DMS114 treated with DMSO at 0.1 percent for 48 hours (cell line): Measurements from ENCODE around the gene KCNN2.
A peak's percentile ranks its signal among the peaks of the same experiment; 100 is the strongest.

Source experiments
- DNase-seq: peaks from one replicate; lab custom pipeline; 2025; ENCODE audit not compliant: unreplicated experiment; lab: John Stamatoyannopoulos, UW

The KCNN2 gene

GRCh38 chr5:114361724-114362196 is at the start of gene KCNN2:
KCNN2 (plus strand) TSS chr5:114362070; CDS start chr5:114362140, 70 bp downstream.
- peak; percentile 18 for DNase-seq

GRCh38 chr5:114312658-114313057 is 49.2 kb upstream of the KCNN2 start:
- DNase-seq: no peak

- no peak for DNase-seq
Measured at GRCh38 chr5:114314061-114314460, 47.8 kb upstream of the KCNN2 start.

- no peak for DNase-seq
Measured at GRCh38 chr5:114316167-114316566, 45.7 kb upstream of the KCNN2 start.

GRCh38 chr5:114317751-114318150 is 44.1 kb upstream of the KCNN2 start:
- no peak for DNase-seq

- no peak for DNase-seq
Measured at GRCh38 chr5:114319236-114319635, 42.6 kb upstream of the KCNN2 start.

GRCh38 chr5:114319821-114320220 is 42.0 kb upstream of the KCNN2 start:
- no peak for DNase-seq

GRCh38 chr5:114324282-114324681 is 37.6 kb upstream of the KCNN2 start:
- no peak for DNase-seq

- DNase-seq: no peak
Measured at GRCh38 chr5:114325541-114325940, 36.3 kb upstream of the KCNN2 start.

GRCh38 chr5:114327474-114327873 is 34.4 kb upstream of the KCNN2 start:
- DNase-seq: no peak

GRCh38 chr5:114327987-114328386 is 33.9 kb upstream of the KCNN2 start:
- no peak for DNase-seq

- no peak for DNase-seq
Measured at GRCh38 chr5:114330916-114331531, 30.8 kb upstream of the KCNN2 start.

- DNase-seq: no peak
Measured at GRCh38 chr5:114332493-114332892, 29.4 kb upstream of the KCNN2 start.

- DNase-seq: no peak
Measured at GRCh38 chr5:114332925-114333324, 28.9 kb upstream of the KCNN2 start.

GRCh38 chr5:114335391-114335790 is 26.5 kb upstream of the KCNN2 start:
- no peak for DNase-seq

GRCh38 chr5:114339108-114339507 is 22.8 kb upstream of the KCNN2 start:
- no peak for DNase-seq

- DNase-seq: no peak
Measured at GRCh38 chr5:114346181-114346580, 15.7 kb upstream of the KCNN2 start.

- DNase-seq: no peak
Measured at GRCh38 chr5:114355086-114355830, 6.6 kb upstream of the KCNN2 start.

GRCh38 chr5:114358329-114358728 is 3.5 kb upstream of the KCNN2 start:
- DNase-seq: no peak

GRCh38 chr5:114360357-114360756 is 1.5 kb upstream of the KCNN2 start:
- no peak for DNase-seq

- DNase-seq: no peak
Measured at GRCh38 chr5:114360816-114361723, 800 bp upstream of the KCNN2 start.
